Measurements from ENCODE around the gene CDCA3. TPM values are rescaled to one million over a fixed set of nuclear protein-coding genes. Genes with fewer than 3 reads are reported as not detected.

The CDCA3 gene
- total and polyA plus RNA-seq, 7 experiments from 2014 or later = 0.64 to 55.6 (median 1.4) TPM; not detected in 1

DNA sequence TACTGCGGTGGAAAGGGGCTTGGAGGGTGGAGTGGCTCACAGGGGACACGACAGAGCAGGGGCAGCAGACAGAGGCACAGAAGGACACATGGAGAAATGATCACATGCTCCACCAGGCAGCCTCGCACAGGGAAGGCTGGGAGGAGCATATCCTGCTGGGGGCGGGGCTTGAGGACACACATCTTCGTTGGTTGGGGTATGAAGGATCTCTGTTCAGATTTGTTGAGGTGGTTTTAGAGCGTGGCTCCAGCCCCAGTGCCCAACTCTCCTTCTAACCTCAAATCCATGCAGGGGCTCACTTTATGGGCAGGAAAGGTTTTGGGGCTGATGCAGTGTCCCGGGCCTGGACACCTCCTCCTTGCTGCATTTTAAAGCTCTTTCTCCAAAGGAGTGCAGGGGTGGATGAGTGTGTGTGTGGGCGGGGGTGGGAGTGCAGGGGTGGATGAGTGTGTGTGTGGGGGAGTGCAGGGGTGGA, 23.6 kb downstream of the CDCA3 start:
- ChIA-PET CTCF (interaction anchor here (1.9 to 5.7 kb wide), 2 partner anchors 8 to 38 kb away, joined by 8 to 27 read pairs; partner anchors contain the start of gene CD4), POLR2A (interaction anchor here (1.4 to 13.2 kb wide), 8 partner anchors 10 to 74 kb away, joined by 3 to 91 read pairs (median 5); partner anchors contain the start of genes CD4, CDCA3, MLF2 and USP5)
- H3K27me3 Mint-ChIP-seq = peaks cover 9 to 69% (median 21%) of the 10 kb centered on the region in 5 donors

DNA sequence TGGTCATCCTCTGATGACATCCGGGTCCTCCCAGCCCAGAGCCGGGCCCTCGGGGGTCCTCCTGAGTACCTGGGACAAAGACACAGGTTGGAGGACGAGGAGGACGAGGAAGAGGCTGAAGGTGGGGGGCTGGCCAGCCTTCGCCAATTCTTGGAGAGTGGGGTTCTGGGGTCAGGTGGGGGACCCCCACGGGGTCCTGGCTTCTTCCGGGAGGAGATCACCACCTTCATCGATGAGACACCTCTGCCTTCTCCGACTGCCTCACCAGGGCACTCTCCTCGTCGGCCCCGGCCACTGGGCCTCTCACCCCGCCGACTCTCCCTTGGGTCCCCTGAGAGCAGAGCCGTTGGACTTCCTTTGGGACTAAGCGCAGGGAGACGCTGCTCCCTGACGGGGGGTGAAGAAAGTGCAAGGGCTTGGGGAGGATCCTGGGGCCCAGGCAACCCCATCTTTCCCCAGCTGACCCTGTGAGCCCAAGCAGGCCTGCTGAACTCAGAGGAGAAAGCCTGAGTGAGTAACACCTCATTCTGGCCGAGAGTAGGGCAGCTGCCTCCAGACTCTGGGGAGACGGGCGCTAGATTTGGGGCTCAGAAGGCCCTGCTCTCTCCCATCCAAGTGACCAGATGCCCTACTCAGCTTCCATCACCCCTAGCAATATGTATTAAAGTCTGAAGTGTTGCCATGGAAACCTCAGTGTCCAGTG, 24.2 kb downstream of the CDCA3 start:
- intact Hi-C loops (cut with micrococcal nuclease) = loop anchor here (5.0 kb wide), 2 partner anchors 140 to 260 kb away; partner anchors contain the start of genes NOP2 (in 1 of the 2) and ZNF384 (in 1 of the 2)
- POLR2A ChIA-PET = interaction anchor here (1.4 to 13.2 kb wide), 5 partner anchors 12 to 74 kb away, joined by 3 to 91 read pairs (median 16); partner anchors contain the start of genes CD4, CDCA3, MLF2 and USP5
- CTCF ChIA-PET = interaction anchor here (2.0 to 6.6 kb wide), 4 partner anchors 9 to 93 kb away, joined by 7 to 94 read pairs (median 22); partner anchors contain the start of gene MLF2
- H3K4me1 Mint-ChIP-seq = peaks cover 19 to 36% (median 30%) of the 10 kb centered on the region in 7 donors
- Histone ChIP-seq H3K27ac (ENCODE audit: low read depth, low read length) (no peak overlapping the region), H3K27me3 (ENCODE audit: control insufficient read depth in 2 of 2, insufficient read depth in 2 of 2, low read length in 2 of 2) (peaks cover 0 to 12% of the 10 kb centered on the region in 2 donors), H3K4me3 (ENCODE audit: low read length) (no peak overlapping the region), H3K4me1 (ENCODE audit: control insufficient read depth in 2 of 2, insufficient read depth in 2 of 2, low read length in 2 of 2) (peaks cover 3 to 4% of the 10 kb centered on the region in 2 donors), H3K9me3 (ENCODE audit: control insufficient read depth in 2 of 3, low read length in 3 of 3) (no peaks in the 10 kb centered on the region), H3K36me3 (ENCODE audit: control insufficient read depth in 2 of 3, insufficient read depth in 3 of 3, low read length in 3 of 3) (no peaks in the 10 kb centered on the region)
- peak overlapping the region; percentile 63 to 98 (median 73) for H3K4me3 Mint-ChIP-seq
- DNase-seq (no peak), ATAC-seq (no peak)
- H3K27me3 Mint-ChIP-seq = peaks cover 9 to 70% (median 21%) of the 10 kb centered on the region in 5 donors
- H3K27ac Mint-ChIP-seq = peak overlapping the region in 6 of 9 donors; percentile 10 to 81 (median 64)
- peaks cover 0 to 2% (median 0%) of the 10 kb centered on the region in 11 donors for H3K9me3 Mint-ChIP-seq
- no peaks in the 10 kb centered on the region for H3K36me3 Mint-ChIP-seq

More for the DNA sequence above, 23.6 kb downstream of the CDCA3 start:
- H3K4me3 ChIP-seq (ENCODE audit: low read length) = no peak overlapping the region
- peaks cover 0 to 9% of the 10 kb centered on the region in 2 donors for H3K27me3 ChIP-seq (ENCODE audit: control insufficient read depth in 2 of 2, insufficient read depth in 2 of 2, low read length in 2 of 2)
- H3K4me1 Mint-ChIP-seq = peaks cover 19 to 32% (median 28%) of the 10 kb centered on the region in 7 donors
- H3K9me3 ChIP-seq (ENCODE audit: control insufficient read depth in 2 of 3, low read length in 3 of 3) = no peaks in the 10 kb centered on the region
- ATAC-seq (no peak), DNase-seq (peak in 5 of 9 donors; percentile 25 to 56 (median 34))
- no peak overlapping the region for H3K27ac ChIP-seq (ENCODE audit: low read depth, low read length)
- intact Hi-C loops (cut with micrococcal nuclease) = loop anchor here (5.0 kb wide), 2 partner anchors 140 to 260 kb away; partner anchors contain the start of genes NOP2 (in 1 of the 2) and ZNF384 (in 1 of the 2)
- H3K36me3 ChIP-seq (ENCODE audit: control insufficient read depth in 2 of 3, insufficient read depth in 3 of 3, low read length in 3 of 3) = no peaks in the 10 kb centered on the region
- H3K9me3 Mint-ChIP-seq = peaks cover 0 to 2% (median 0%) of the 10 kb centered on the region in 11 donors
- peaks cover 0 to 4% of the 10 kb centered on the region in 2 donors for H3K4me1 ChIP-seq (ENCODE audit: control insufficient read depth in 2 of 2, insufficient read depth in 2 of 2, low read length in 2 of 2)
- H3K4me3 Mint-ChIP-seq = peak overlapping the region; percentile 63 to 98 (median 73)
- no peaks in the 10 kb centered on the region for H3K36me3 Mint-ChIP-seq
- H3K27ac Mint-ChIP-seq = peak overlapping the region in 6 of 9 donors; percentile 10 to 81 (median 64)

DNA sequence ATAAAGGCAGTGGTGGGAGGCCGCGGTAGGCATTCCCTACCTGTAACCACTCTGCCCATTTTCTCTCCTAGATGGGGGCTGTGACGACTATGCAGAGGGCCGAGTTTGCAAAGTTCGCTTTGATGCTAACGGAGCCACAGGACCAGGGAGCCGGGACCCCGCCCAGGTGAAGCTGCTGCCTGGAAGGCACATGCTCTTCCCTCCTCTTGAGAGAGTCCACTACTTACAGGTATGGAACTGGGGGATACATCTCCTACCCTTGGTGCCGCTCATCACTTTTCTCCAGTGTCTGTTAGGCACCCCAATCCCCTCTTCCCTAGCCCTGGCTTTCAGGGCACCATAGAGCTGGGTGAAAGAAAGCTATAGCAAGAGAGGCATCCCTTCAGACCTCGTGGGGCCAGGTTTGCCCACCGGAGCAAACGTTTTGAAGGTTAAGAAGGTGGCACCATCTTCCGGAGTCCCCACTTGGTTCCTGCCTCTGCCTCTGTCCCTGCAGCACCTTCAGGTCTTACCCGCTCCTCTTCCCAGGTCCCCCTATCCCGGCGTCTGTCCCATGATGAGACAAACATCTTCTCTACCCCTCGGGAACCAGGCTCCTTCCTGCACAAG, 24.9 kb downstream of the CDCA3 start:
- intact Hi-C loops (cut with micrococcal nuclease) = loop anchor here (5.0 kb wide), 2 partner anchors 139 to 259 kb away; partner anchors contain the start of genes NOP2 (in 1 of the 2) and ZNF384 (in 1 of the 2)
- DNase-seq (no peak), ATAC-seq (no peak)
- H3K4me3 ChIP-seq (ENCODE audit: low read length) = no peak overlapping the region
- Mint-ChIP-seq H3K27me3 (peaks cover 9 to 68% (median 21%) of the 10 kb centered on the region in 5 donors), H3K4me3 (peak overlapping the region in 2 of 10 donors; percentile 32 to 45), H3K27ac (no peak overlapping the region), H3K9me3 (peaks cover 0 to 2% (median 0%) of the 10 kb centered on the region in 11 donors), H3K4me1 (peaks cover 21 to 38% (median 32%) of the 10 kb centered on the region in 7 donors), H3K36me3 (no peaks in the 10 kb centered on the region)
- peaks cover 0 to 12% of the 10 kb centered on the region in 2 donors for H3K27me3 ChIP-seq (ENCODE audit: control insufficient read depth in 2 of 2, insufficient read depth in 2 of 2, low read length in 2 of 2)
- H3K36me3 ChIP-seq (ENCODE audit: control insufficient read depth in 2 of 3, insufficient read depth in 3 of 3, low read length in 3 of 3) = no peaks in the 10 kb centered on the region
- ChIA-PET POLR2A (interaction anchor here (1.1 to 13.2 kb wide), 6 partner anchors 10 to 73 kb away, joined by 3 to 91 read pairs (median 10); partner anchors contain the start of genes CD4, CDCA3, MLF2 and USP5), CTCF (interaction anchor here (0.7 to 6.6 kb wide), 9 partner anchors 9 to 266 kb away, joined by 3 to 94 read pairs (median 7); partner anchors contain the start of genes MLF2 and USP5)
- no peaks in the 10 kb centered on the region for H3K9me3 ChIP-seq (ENCODE audit: control insufficient read depth in 2 of 3, low read length in 3 of 3)
- H3K27ac ChIP-seq (ENCODE audit: low read depth, low read length) = no peak overlapping the region
- H3K4me1 ChIP-seq (ENCODE audit: control insufficient read depth in 2 of 2, insufficient read depth in 2 of 2, low read length in 2 of 2) = peaks cover 4 to 6% of the 10 kb centered on the region in 2 donors

DNA sequence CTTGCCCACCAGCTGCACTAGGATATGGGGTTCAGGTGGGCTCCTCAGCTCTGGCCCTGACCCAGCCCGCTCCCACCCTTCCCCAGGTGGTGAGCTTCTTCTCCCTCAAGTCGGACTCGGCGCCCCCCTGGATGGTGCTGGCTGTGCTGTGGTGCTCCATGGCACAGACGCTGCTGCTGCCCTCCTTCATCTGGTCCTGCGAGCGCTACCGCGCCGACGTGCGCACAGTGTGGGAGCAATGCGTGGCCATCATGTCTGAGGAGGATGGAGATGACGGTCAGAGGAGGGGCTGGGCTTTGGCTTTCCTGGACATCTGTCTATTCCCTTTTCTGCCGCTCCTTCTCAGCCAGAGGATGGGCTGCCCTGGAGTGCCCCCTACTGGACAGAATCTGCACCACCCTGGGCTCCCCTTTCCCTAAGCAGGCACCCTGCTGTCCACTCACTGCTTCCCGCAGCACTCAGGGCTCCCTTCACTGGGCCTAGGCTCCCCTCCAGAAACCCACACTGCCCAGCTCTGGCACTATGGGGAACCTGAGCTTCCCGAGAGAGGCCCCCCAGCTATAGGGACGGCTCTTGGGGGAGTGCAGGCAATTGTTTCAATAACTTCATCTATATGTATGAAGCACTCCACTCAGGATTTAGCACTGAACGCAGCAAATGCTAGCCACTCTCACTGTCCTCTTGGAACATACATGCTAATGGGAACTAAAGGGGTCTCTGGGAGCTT, 25.5 kb downstream of the CDCA3 start:
- H3K4me1 Mint-ChIP-seq = peaks cover 27 to 42% (median 39%) of the 10 kb centered on the region in 7 donors
- H3K27me3 ChIP-seq (ENCODE audit: control insufficient read depth in 2 of 2, insufficient read depth in 2 of 2, low read length in 2 of 2) = peaks cover 0 to 12% of the 10 kb centered on the region in 2 donors

DNA sequence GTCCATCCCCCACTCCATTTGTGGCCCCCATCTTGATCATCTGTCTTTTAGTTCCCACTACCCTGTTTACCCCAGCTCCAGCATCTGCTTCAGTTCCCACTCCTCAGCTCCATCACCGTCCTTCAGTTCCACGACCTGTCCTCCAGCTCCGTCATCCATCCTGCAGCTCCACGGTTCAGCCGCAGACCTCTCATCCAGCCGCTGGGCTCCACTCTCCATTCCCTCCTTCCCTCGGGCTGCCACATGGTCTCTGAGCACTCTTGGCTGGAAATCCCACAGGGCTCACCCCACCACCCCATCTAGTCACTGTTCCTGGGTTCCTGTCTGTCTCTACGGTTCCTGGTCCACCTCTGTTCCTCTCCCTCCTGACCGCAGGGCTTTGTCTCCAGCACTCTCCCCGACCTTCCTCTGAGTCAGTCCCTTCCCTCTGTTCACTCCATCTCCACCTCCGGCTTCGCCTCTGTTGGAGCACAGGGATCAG, 26.1 kb downstream of the CDCA3 start:
- peak overlapping the region in 3 of 9 donors; percentile 31 to 57 (median 39) for H3K27ac Mint-ChIP-seq
- ChIA-PET POLR2A (interaction anchor here (0.6 to 13.2 kb wide), 8 partner anchors 10 to 324 kb away, joined by 3 to 91 read pairs (median 3); partner anchors contain the start of genes CD4, COPS7A and MLF2), CTCF (interaction anchor here (1.0 to 6.6 kb wide), 17 partner anchors 8 to 355 kb away, joined by 3 to 94 read pairs (median 5); partner anchors contain the start of genes CD4, MLF2 and USP5)
- intact Hi-C loops (cut with micrococcal nuclease) = loop anchor here (1.0 to 5.0 kb wide), 9 partner anchors 33 to 258 kb away; partner anchors contain the start of genes MLF2 (in 2 of the 2), NOP2 (in 1 of the 2) and ZNF384 (in 1 of the 2)
- no peak for ATAC-seq
- Histone ChIP-seq H3K9me3 (ENCODE audit: control insufficient read depth in 2 of 3, low read length in 3 of 3) (no peaks in the 10 kb centered on the region), H3K4me3 (ENCODE audit: low read length) (no peak overlapping the region), H3K4me1 (ENCODE audit: control insufficient read depth in 2 of 2, insufficient read depth in 2 of 2, low read length in 2 of 2) (peaks cover 4 to 15% of the 10 kb centered on the region in 2 donors), H3K27me3 (ENCODE audit: control insufficient read depth in 2 of 2, insufficient read depth in 2 of 2, low read length in 2 of 2) (peaks cover 0 to 12% of the 10 kb centered on the region in 2 donors), H3K36me3 (ENCODE audit: control insufficient read depth in 2 of 3, insufficient read depth in 3 of 3, low read length in 3 of 3) (peaks cover 0 to 5% (median 0%) of the 10 kb centered on the region in 3 experiments), H3K27ac (ENCODE audit: low read depth, low read length) (no peak overlapping the region)
- H3K27me3 Mint-ChIP-seq = peaks cover 9 to 58% (median 26%) of the 10 kb centered on the region in 5 donors
- no peak overlapping the region for H3K4me3 Mint-ChIP-seq
- H3K36me3 Mint-ChIP-seq = peaks cover 0 to 2% (median 0%) of the 10 kb centered on the region in 5 donors
- peaks cover 29 to 41% (median 41%) of the 10 kb centered on the region in 7 donors for H3K4me1 Mint-ChIP-seq
- H3K9me3 Mint-ChIP-seq = peaks cover 0 to 2% (median 0%) of the 10 kb centered on the region in 11 donors
- DNase-seq = no peak

More for the DNA sequence above, 25.5 kb downstream of the CDCA3 start:
- Mint-ChIP-seq H3K36me3 (peaks cover 0 to 1% (median 0%) of the 10 kb centered on the region in 5 donors), H3K27me3 (peaks cover 9 to 63% (median 26%) of the 10 kb centered on the region in 5 donors), H3K9me3 (peaks cover 0 to 2% (median 0%) of the 10 kb centered on the region in 11 donors), H3K4me3 (peak overlapping the region in 7 of 10 donors; percentile 5 to 65 (median 35)), H3K27ac (peak overlapping the region in 4 of 9 donors; percentile 22 to 84 (median 53))
- ATAC-seq (peak; percentile 79), DNase-seq (peak; percentile 69 to 89 (median 78))
- Histone ChIP-seq H3K4me1 (ENCODE audit: control insufficient read depth in 2 of 2, insufficient read depth in 2 of 2, low read length in 2 of 2) (peaks cover 4 to 13% of the 10 kb centered on the region in 2 donors), H3K27ac (ENCODE audit: low read depth, low read length) (no peak overlapping the region), H3K9me3 (ENCODE audit: control insufficient read depth in 2 of 3, low read length in 3 of 3) (no peaks in the 10 kb centered on the region), H3K4me3 (ENCODE audit: low read length) (no peak overlapping the region), H3K36me3 (ENCODE audit: control insufficient read depth in 2 of 3, insufficient read depth in 3 of 3, low read length in 3 of 3) (no peaks in the 10 kb centered on the region)
- ChIA-PET POLR2A (interaction anchor here (0.6 to 13.2 kb wide), 9 partner anchors 9 to 102 kb away, joined by 3 to 91 read pairs (median 4); partner anchors contain the start of genes CD4, CDCA3, COPS7A and MLF2), CTCF (interaction anchor here (0.7 to 6.6 kb wide), 18 partner anchors 9 to 356 kb away, joined by 3 to 94 read pairs (median 4); partner anchors contain the start of genes CD4, MLF2 and USP5)
- intact Hi-C loops (cut with micrococcal nuclease) = loop anchor here (1.0 to 5.0 kb wide), 9 partner anchors 33 to 258 kb away; partner anchors contain the start of genes MLF2 (in 2 of the 2), NOP2 (in 1 of the 2) and ZNF384 (in 1 of the 2)

All from naive thymus-derived CD4-positive, alpha-beta T cell (primary cell).